Measurements from ENCODE around the gene ATAD1.

- TF ChIP-seq CTCF (IDR thresholded peaks at IDR 0.05 in 2 of 3, conservative IDR thresholded peaks at IDR 0.05 in 1 of 3; ENCODE audit: control insufficient read depth in 2 of 3, extremely low read depth in 1 of 3, insufficient read depth in 1 of 3, low read depth in 3 of 3, low read length in 3 of 3) (no peak), USF2 (IDR thresholded peaks at IDR 0.05; ENCODE audit: borderline replicate concordance, low read depth, low read length) (no peak), EED (IDR thresholded peaks at IDR 0.05; ENCODE audit: low read depth) (no peak), SREBF2 (IDR thresholded peaks at IDR 0.05; ENCODE audit: low read length) (no peak), POLR2A (IDR thresholded peaks at IDR 0.05; ENCODE audit: low read depth, low read length) (no peak), TCF12 (IDR thresholded peaks at IDR 0.05; ENCODE audit: low read depth, low read length) (no peak), JUNB (IDR thresholded peaks at IDR 0.05) (no peak)
Observed at GRCh38 chr10:87759551-87759950, 58.5 kb downstream of the ATAD1 start.

Measured in GM12878 (cell line).